HG02642 (cell line): ENCODE results near the gene RIMOC1.
"Not testable (repeated sequence)": the region's sequence is repeated elsewhere in the genome, so short reads cannot be mapped to it uniquely, and the experiment has no call there.

Experiments
- ATAC-seq: cut with Tn5 transposase; IDR thresholded peaks from one replicate; pipeline ENCODE4 v1.9.1; 2021; ENCODE audit warnings: mild to moderate bottlenecking; ENCODE audit not compliant: unreplicated experiment, poor library complexity

The RIMOC1 gene

GRCh38 chr5:41885286-41885685 is 18.9 kb upstream of the RIMOC1 start:
- ATAC-seq, result no peak

GRCh38 chr5:41891066-41891707 is 13.0 kb upstream of the RIMOC1 start:
- ATAC-seq, result no peak

GRCh38 chr5:41892031-41892430 is 12.1 kb upstream of the RIMOC1 start:
- ATAC-seq, result no peak

GRCh38 chr5:41893074-41893851 is 10.9 kb upstream of the RIMOC1 start:
- ATAC-seq, result peak; percentile 65

DNA sequence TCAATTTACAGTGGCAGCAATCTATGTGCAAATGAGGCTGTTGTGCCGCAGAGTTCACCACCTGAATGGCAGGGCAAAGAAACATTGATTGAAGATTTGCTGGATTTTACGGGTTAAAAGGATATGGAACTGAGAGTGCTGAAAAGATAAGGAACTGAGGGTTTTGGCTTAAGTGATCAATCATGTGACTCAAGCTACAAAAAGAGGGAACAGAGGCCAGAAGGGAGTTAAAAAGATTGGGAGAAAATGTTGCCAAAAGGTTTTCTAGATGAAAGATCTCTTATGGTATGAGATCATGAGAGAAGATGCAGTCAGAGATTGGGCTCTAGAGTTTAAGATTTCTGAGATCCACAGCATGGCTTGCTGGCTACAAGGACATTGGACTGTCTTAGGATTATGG is 7.9 kb upstream of the RIMOC1 start:
- ATAC-seq, result no peak

GRCh38 chr5:41903382-41903891 is 707 bp upstream of the RIMOC1 start:
- ATAC-seq, result no peak

DNA sequence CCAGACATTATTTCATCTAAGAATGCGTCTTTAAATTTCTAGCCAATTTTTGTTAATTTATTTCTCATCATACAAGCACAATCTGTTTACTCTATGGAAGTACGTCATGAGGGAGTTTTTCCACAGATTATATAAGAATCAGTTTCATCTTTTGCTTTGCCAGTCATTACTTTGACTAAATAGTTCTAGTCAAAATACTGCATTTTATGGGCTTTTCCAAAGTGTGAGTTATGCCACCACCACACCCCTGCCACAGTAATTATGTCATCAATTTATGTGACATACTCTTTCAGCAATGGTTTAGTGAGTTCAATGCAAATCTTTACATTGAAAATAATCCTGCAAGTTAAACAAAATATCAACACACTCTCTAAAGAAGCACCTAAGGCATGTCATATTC is 2.0 kb downstream of the RIMOC1 start:
- ATAC-seq, result no peak

DNA sequence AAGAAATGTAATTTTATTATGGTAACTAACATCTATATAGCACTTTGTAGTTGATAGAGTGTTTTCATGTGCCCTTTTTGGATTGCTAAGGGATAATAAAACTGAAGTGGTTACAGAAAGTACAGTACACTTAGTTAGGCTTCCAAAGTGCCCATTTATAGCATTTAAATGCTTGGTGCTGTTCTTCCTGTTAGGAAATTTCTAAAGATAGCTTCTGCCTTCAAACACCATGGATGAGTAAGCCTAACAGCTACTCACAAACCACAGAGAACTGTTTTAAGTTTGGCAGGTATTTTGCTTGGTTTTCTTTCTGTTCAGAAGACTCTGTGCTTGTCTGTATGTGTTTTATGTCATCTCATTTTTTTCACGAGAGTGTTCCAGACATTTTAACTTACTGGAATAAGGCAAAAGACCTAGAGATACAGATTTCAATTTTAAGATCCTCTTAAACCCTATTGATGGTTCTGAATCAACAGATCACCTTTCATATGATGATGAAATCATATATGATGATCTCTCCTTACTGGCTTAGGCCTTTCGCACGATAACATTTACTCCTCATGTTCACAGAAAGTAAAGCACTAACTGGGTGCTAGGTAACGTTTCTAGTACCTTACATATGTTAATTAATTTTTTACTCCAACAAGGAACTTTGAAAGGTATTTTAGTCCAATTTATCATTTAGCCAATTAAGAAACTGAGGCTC is 4.4 kb downstream of the RIMOC1 start:
- no peak for ATAC-seq

- ATAC-seq, result peak; percentile 64
Measured at GRCh38 chr5:41918105-41918504, 14.0 kb downstream of the RIMOC1 start.

DNA sequence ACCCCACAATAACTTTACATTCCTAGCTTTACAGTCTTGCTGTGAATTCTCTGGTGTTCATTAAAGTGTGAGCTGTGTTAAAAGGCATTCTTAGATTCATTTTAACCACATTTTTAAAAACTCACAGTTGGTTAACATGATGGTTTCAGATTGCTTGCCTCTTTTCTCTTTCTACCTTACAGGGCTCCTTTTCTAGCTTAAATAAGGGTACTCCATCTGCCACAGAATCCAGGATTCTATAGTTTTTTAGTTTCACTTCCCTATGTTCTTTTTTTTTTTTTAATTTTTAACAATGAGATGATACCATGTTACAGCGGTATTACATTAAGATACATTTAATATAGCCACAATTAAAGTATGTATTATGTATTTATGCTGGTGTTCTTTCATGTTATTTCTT is 17.0 kb downstream of the RIMOC1 start:
- ATAC-seq, result no peak

- ATAC-seq, result no peak
Measured at GRCh38 chr5:41921874-41922273, 17.7 kb downstream of the RIMOC1 start.

DNA sequence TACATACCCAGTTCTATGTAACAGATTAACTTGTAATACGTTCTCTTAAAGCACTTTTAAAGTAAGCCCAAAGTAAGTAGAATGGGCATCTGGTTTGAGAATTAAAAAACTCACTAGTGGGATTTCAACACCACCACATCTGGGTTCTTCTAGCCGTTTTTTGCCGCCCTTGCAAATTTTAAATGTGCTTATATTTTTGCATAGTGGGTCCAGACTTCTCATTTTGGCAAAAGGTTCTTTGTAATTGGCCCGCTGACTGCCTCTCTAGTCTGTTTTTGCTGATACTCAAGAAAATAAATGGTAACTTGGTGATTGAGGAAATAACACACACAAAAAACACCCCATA is 20.4 kb downstream of the RIMOC1 start:
- no peak for ATAC-seq

DNA sequence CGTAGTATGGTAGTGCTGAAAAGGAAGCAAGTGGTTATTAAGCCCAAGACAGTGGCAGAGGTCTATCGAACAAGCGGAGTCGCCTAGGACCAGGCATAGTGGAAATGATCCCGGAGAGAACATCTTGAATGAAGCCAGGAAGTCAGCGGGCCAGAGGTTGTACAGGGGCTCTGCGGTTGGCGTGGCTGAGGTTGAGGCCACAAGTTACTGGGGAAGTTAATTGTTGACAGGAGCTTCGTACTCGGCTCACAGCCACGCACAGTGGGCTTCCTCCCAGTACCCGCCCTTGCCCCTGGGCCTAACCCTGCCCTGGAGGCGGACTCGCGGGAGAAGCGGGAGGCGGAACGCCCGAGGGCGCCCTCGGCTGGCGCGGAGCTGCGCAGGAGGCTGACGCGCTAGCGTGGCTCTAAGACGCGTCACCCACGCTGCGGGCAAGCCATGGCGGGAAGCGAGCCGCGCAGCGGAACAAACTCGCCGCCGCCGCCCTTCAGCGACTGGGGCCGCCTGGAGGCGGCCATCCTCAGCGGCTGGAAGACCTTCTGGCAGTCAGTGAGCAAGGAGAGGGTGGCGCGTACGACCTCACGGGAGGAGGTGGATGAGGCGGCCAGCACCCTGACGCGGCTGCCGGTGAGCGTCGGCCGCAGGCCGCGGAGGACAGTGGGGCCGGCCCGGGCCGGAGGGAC is 20.9 kb downstream of the RIMOC1 start, which contains the start of gene FBXO4:
FBXO4 (plus strand) TSS at position 410 of the 683 bp plus-strand sequence; CDS start at position 439, 29 bp downstream.
- peak; percentile 98 for ATAC-seq

- peak; percentile 34 for ATAC-seq
Measured at GRCh38 chr5:41925555-41925951, 21.4 kb downstream of the RIMOC1 start.

DNA sequence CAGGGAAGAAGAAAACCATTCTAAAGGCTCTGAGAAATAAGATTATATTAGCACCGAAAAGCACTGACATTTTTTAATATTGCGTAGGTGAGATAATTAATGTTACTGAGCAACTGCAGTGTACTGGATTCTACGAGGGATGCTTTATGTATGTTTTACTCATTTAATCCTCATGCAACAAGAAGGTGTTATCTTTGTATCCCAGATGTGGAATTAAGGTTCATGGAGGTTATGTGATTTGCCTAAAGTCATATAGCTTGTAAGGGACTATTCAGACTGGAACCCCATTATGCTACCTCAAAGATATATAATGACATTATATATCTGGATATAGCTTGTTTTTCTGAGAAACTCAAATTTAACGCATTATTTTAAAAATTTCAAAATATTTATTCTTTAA is 23.5 kb downstream of the RIMOC1 start:
- ATAC-seq, result no peak

DNA sequence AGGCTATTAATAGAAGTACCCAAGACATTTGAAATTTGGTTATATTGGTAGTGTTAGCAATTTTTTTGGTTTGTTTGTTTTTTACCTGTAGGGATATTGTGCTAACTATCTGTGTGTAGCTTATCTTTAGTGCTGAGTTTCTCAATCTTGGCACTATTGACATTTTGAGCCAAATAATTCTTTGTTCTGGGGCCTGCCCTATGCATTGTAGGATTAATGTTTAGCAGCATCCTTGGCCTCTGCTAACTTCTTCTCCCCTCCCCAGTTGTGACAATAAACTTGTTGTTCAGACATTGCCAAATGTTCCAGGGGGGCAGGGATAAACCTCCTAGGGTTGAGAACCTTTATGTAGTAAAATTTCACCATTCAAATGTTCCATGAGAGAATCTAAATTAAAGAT is 24.9 kb downstream of the RIMOC1 start:
- no peak for ATAC-seq

DNA sequence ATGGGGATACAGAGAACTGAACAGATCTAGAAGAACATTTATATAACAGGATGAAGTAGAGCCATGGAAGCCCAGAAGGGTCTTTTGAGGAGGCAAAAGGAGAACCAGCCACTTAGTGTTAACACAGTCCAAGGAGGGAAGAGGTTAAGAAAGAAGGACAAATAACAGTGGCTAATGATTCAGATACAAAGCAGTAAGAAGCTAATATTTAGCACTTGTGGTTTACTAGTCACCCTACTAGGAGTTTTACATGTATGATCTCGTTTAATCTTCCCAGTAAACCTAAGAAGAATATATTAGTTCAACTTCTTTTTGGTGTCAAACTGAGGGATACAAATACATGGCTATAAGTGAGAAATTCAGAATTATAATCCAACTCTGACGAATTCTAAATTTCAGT is 28.6 kb downstream of the RIMOC1 start:
- no peak for ATAC-seq

GRCh38 chr5:41935544-41935943 is 31.4 kb downstream of the RIMOC1 start:
- ATAC-seq, result no peak

GRCh38 chr5:41940641-41941040 is 36.5 kb downstream of the RIMOC1 start:
- ATAC-seq, result no peak

DNA sequence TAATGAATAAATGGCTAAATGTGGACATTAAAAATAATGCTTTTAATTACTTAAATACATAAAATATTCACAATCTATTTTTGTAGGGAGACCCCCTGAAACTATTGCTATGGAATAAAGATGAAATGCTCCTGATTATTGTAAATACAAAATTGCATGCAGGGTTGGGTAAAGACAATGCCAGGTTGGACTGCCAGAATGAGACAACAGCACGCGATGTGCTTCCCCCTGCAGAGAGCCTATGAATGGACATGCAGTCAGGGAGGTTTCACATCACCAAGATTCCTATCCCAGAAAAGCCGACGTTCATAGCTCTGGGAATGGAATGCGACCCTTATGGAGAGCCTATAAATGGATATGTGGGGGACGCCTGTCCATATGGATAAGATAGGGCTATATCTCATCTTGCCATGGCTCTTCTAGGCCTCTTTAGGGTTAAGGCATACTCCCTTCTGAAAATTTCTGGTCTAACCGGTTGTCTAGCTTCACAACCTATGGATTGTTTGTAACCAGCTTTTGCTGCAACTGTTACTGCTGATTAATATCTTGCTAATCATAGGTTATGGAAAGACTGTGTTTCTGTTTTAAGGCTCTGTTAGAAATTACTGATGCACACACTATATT is 41.3 kb downstream of the RIMOC1 start:
- not testable (repeated sequence) for ATAC-seq
